ENCODE measurements around the gene CLCF1.

CLCF1 gene

GRCh38 chr11:67413266-67413849 lies 40.0 kb upstream of the CLCF1 start:
- CTCF ChIA-PET, result interaction anchor here (1.0 to 3.6 kb wide), 2 partner anchors 11 to 67 kb away, joined by 3 to 33 read pairs; partner anchors contain the start of genes PPP1CA and TBC1D10C
- DNase-seq (ENCODE audit: extremely low spot score), result no peak
- TF ChIP-seq CTCF (IDR thresholded peaks at IDR 0.05; ENCODE audit: control extremely low read depth, extremely low read depth, low read depth, missing control alignments), result no peak
- POLR2A ChIA-PET, result interaction anchor here (1.3 kb wide), 1 partner anchor 9 kb away, joined by 3 read pairs; the partner anchor contains the start of gene TBC1D10C

GRCh38 chr11:67412495-67413179 lies 39.2 kb upstream of the CLCF1 start:
- TF ChIP-seq CTCF (IDR thresholded peaks at IDR 0.05; ENCODE audit: control extremely low read depth, extremely low read depth, low read depth, missing control alignments), result no peak
- CTCF ChIA-PET, result interaction anchor here (0.9 to 3.6 kb wide), 4 partner anchors 10 to 93 kb away, joined by 3 to 33 read pairs (median 3); partner anchors contain the start of genes PITPNM1, PPP1CA and TBC1D10C
- POLR2A ChIA-PET, result no interaction called here
- DNase-seq (ENCODE audit: extremely low spot score), result no peak

GRCh38 chr11:67411785-67412152 lies 38.4 kb upstream of the CLCF1 start:
- ChIA-PET POLR2A (no interaction called here), CTCF (interaction anchor here (0.9 to 3.6 kb wide), 6 partner anchors 8 to 94 kb away, joined by 3 to 33 read pairs (median 4); partner anchors contain the start of genes PITPNM1, PPP1CA and TBC1D10C)
- TF ChIP-seq CTCF (IDR thresholded peaks at IDR 0.05; ENCODE audit: control extremely low read depth, extremely low read depth, low read depth, missing control alignments), result no peak
- DNase-seq (ENCODE audit: extremely low spot score), result no peak

- no peak for DNase-seq (ENCODE audit: extremely low spot score)
- ChIA-PET POLR2A (no interaction called here), CTCF (interaction anchor here (1.0 to 1.5 kb wide), 3 partner anchors 9 to 28 kb away, joined by 3 to 8 read pairs (median 4); partner anchors contain the start of gene PPP1CA)
- no peak for TF ChIP-seq CTCF (IDR thresholded peaks at IDR 0.05; ENCODE audit: control extremely low read depth, extremely low read depth, low read depth, missing control alignments)
These were observed 37.8 kb upstream of the CLCF1 start for GRCh38 chr11:67410984-67411784.

- no peak for TF ChIP-seq CTCF (IDR thresholded peaks at IDR 0.05; ENCODE audit: control extremely low read depth, extremely low read depth, low read depth, missing control alignments)
- ChIA-PET CTCF (interaction anchor here (1.5 kb wide), 1 partner anchor 8 kb away, joined by 8 read pairs; the partner anchor contains the start of gene PPP1CA), POLR2A (no interaction called here)
- no peak for DNase-seq (ENCODE audit: extremely low spot score)
These were observed 37.0 kb upstream of the CLCF1 start for GRCh38 chr11:67410369-67410831.

GRCh38 chr11:67409781-67410368 lies 36.5 kb upstream of the CLCF1 start:
- ChIA-PET CTCF (interaction anchor here (3.4 kb wide), 1 partner anchor 10 kb away, joined by 21 read pairs; no protein-coding TSS in a partner anchor), POLR2A (no interaction called here)
- no peak for DNase-seq (ENCODE audit: extremely low spot score)
- no peak for TF ChIP-seq CTCF (IDR thresholded peaks at IDR 0.05; ENCODE audit: control extremely low read depth, extremely low read depth, low read depth, missing control alignments)

All from GM10248 (cell line).